GM23338 (cell line): ENCODE data around the gene WDR37. TPM values are rescaled to one million over a fixed set of nuclear protein-coding genes. Genes with fewer than 3 reads are reported as not detected.
"Not testable (repeated sequence)": the region's sequence is repeated elsewhere in the genome, so short reads cannot be mapped to it uniquely, and the experiment has no call there.

Source experiments
- ATAC-seq: fragments of 200-7000 bp; cut with Tn5 transposase; 3 replicates; pipeline ENCODE4 v1.9.1; 2020
- DNase-seq: peaks from one replicate; pipeline ENCODE4 v3.0.0-alpha.2; 2015; ENCODE audit warnings: low spot score
- H2AFZ ChIP-seq: fragments of 200-600 bp; sonication (generic); 2 replicates; pipeline ENCODE4 v1.8.0; 2016; ENCODE audit warnings: antibody characterized with exemption, mild to moderate bottlenecking, moderate library complexity
- H3F3A ChIP-seq: fragments of 200-600 bp; sonication (generic); replicated peaks from 2 replicates; pipeline ENCODE4 v1.8.0; 2017; ENCODE audit warnings: antibody characterized with exemption, mixed run types, low read depth
- H3K27ac ChIP-seq: fragments of 200-600 bp; sonication (generic); 2 replicates; pipeline ENCODE4 v1.6.1; 2016; ENCODE audit warnings: low read depth
- H3K27me3 ChIP-seq: fragments of 200-600 bp; sonication (generic); 2 replicates; pipeline ENCODE4 v1.8.0; 2016; ENCODE audit warnings: mild to moderate bottlenecking, mixed run types, moderate library complexity; ENCODE audit not compliant: insufficient read depth
- H3K36me3 ChIP-seq: fragments of 200-600 bp; sonication (generic); 2 replicates; pipeline ENCODE4 v1.8.0; 2016; ENCODE audit warnings: mild to moderate bottlenecking; ENCODE audit not compliant: insufficient read depth
- H3K4me1 ChIP-seq: fragments of 200-600 bp; sonication (generic); 2 replicates; pipeline ENCODE4 v1.8.0; 2016; ENCODE audit warnings: mild to moderate bottlenecking, moderate library complexity; ENCODE audit not compliant: insufficient read depth
- H3K4me2 ChIP-seq: fragments of 200-600 bp; sonication (generic); 2 replicates; pipeline ENCODE4 v1.7.1; 2017; ENCODE audit warnings: mixed run types
- H3K4me3 ChIP-seq: fragments of 200-600 bp; sonication (generic); 2 replicates; pipeline ENCODE4 v1.6.1; 2016; ENCODE audit warnings: mixed run types
- H3K79me2 ChIP-seq: fragments of 200-600 bp; sonication (generic); replicated peaks from 2 replicates; pipeline ENCODE4 v1.8.0; 2017; ENCODE audit warnings: mild to moderate bottlenecking; ENCODE audit not compliant: insufficient read depth
- H3K9me2 ChIP-seq: fragments of 200-600 bp; sonication (generic); 2 replicates; pipeline ENCODE4 v1.8.0; 2017; ENCODE audit not compliant: insufficient read depth
- H4K20me1 ChIP-seq: fragments of 200-600 bp; sonication (generic); replicated peaks from 2 replicates; pipeline ENCODE4 v1.8.0; 2017; ENCODE audit warnings: mild to moderate bottlenecking; ENCODE audit not compliant: insufficient read depth
- H3K27ac Mint-ChIP-seq: 2 replicates; pipeline ENCODE4 v1.8.0; 2020; ENCODE audit warnings: inconsistent platforms, mild to moderate bottlenecking, moderate library complexity, mixed read lengths
- H3K27me3 Mint-ChIP-seq: 3 replicates; pipeline ENCODE4 v1.8.0; 2022; ENCODE audit warnings: low read depth, mild to moderate bottlenecking, moderate library complexity, mixed read lengths, inconsistent platforms; ENCODE audit not compliant: insufficient read depth, poor library complexity
- H3K36me3 Mint-ChIP-seq: 3 replicates; pipeline ENCODE4 v1.8.0; 2021; ENCODE audit warnings: low read depth, mild to moderate bottlenecking, inconsistent platforms, moderate library complexity, mixed read lengths
- H3K4me1 Mint-ChIP-seq: 3 replicates; pipeline ENCODE4 v1.8.0; 2020; ENCODE audit warnings: mild to moderate bottlenecking, inconsistent platforms, mixed read lengths
- H3K4me3 Mint-ChIP-seq: 3 replicates; pipeline ENCODE4 v1.8.0; 2021; ENCODE audit warnings: moderate library complexity, mild to moderate bottlenecking, inconsistent platforms, mixed read lengths
- H3K9me3 Mint-ChIP-seq: 3 replicates; pipeline ENCODE4 v1.8.0; 2020; ENCODE audit warnings: moderate library complexity, mild to moderate bottlenecking, inconsistent platforms, mixed read lengths
- CTCF ChIP-seq, 2 experiments: fragments of 200-600 bp in 1 of 2; sonication (generic) in 1 of 2; conservative IDR thresholded peaks; 2 replicates each; pipeline versions ENCODE4 v1.5.1 to v1.6.1; 2016 to 2017; ENCODE audit warnings: antibody characterized with exemption in 2 of 2, low read depth in 2 of 2, mild to moderate bottlenecking in 2 of 2, moderate library complexity in 1 of 2
- EZH2phosphoT487 ChIP-seq: fragments of 200-600 bp; sonication (generic); IDR thresholded peaks from one replicate; pipeline ENCODE4 v1.8.1; 2018; ENCODE audit warnings: antibody characterized with exemption; ENCODE audit not compliant: unreplicated experiment
- REST ChIP-seq: IDR thresholded peaks from one replicate; pipeline ENCODE4 v1.6.1; 2018; ENCODE audit warnings: antibody characterized with exemption; ENCODE audit not compliant: unreplicated experiment
- ZNF114 ChIP-seq: fragments of 250-450 bp; sonication (Bioruptor Pico); IDR thresholded peaks from 2 replicates; pipeline ENCODE4 v1.5.0; 2020; ENCODE audit warnings: mild to moderate bottlenecking, moderate library complexity
- polyA plus RNA-seq: library from polyadenylated mRNA; unstranded; fragments of >200 nt; fragmentation: Nextera tagmentation; extraction: Ambion mirVana; gene quantifications from 2 replicates; pipeline ENCODE4 v1.2.1, GENCODE V29; 2016
- total RNA-seq: library from RNA; depleted of rRNA; stranded (reverse); fragments of >200 nt; shearing (Covaris generic); gene quantifications from 2 replicates; pipeline ENCODE4 v1.2.3, GENCODE V29; 2014
- TF ChIP-seq, protein P1 (sequence below): IDR thresholded peaks from 2 replicates; pipeline ENCODE4 v1.6.1; 2016; ENCODE audit warnings: antibody characterized with exemption

WDR37 gene
- total and polyA plus RNA-seq, 2 experiments from 2014 or later = 6.0 to 10.2 TPM

DNA sequence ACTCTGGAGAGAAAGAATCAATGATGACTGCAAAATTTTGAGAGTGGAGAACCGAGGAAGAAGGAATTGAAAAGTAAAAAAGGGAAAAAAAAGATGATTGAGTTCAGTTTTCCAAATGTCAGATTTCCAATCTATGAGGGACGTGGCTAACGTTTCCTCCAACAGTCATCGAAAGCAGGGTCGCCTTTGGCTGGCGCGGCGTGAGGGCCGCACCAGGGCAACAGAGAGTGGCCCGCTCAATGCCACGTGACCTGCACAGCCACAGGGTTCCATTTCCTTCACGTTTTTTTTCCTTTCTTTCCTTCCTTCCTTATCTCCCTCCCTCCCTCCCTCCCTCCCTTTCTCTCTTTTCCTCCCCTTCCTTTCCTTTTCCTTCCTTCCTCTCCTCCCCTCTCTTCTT, 101.9 kb downstream of the WDR37 start (continued):
- TF ChIP-seq REST (no peak), ZNF114 (CRISPR knock-in tag) (no peak), CTCF (conservative IDR thresholded peaks at IDR 0.05; ENCODE audit: low read depth in 2 of 2) (no peak), EZH2phosphoT487 (no peak)
- TF ChIP-seq, protein P1, sequence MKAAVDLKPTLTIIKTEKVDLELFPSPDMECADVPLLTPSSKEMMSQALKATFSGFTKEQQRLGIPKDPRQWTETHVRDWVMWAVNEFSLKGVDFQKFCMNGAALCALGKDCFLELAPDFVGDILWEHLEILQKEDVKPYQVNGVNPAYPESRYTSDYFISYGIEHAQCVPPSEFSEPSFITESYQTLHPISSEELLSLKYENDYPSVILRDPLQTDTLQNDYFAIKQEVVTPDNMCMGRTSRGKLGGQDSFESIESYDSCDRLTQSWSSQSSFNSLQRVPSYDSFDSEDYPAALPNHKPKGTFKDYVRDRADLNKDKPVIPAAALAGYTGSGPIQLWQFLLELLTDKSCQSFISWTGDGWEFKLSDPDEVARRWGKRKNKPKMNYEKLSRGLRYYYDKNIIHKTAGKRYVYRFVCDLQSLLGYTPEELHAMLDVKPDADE = no peak

DNA sequence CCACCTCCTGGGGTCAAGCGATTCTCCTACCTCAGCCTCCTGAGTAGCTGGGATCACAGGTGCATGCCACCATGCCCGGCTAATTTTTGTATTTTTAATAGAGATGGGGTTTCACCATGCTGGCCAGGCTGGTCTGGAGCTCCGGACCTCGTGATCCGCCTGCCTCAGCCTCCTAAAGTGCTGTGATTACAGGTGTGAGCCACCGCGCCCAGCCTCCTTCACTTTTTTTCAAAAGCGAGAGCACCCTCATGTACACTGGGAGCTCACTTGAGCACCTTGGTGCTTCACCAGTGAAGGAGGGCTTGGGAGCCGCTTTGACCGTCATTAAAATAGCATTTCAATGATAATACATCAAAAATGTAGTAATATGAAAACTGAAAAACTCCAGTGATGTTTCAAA, 102.4 kb downstream of the WDR37 start:
- H3K4me1 ChIP-seq, DNase-seq, H3K27me3 Mint-ChIP-seq, ATAC-seq, H3K9me3 Mint-ChIP-seq, H3K4me3 Mint-ChIP-seq, H3K4me1 Mint-ChIP-seq, H3K36me3 Mint-ChIP-seq, H3K27me3 ChIP-seq, H3K27ac Mint-ChIP-seq, H3K4me3 ChIP-seq, H3K9me2 ChIP-seq, H3K36me3 ChIP-seq, H2AFZ ChIP-seq, H3K79me2 ChIP-seq, H4K20me1 ChIP-seq, H3K27ac ChIP-seq, H3K4me2 ChIP-seq, H3F3A ChIP-seq: not testable (repeated sequence)
